SK-N-SH treated with all-trans-retinoic acid at 6 μM for 48 hours (cell line): ENCODE data around the gene FLYWCH2.
"Not testable (repeated sequence)": the region's sequence is repeated elsewhere in the genome, so short reads cannot be mapped to it uniquely, and the experiment has no call there.

Experiments used
- ARNTL ChIP-seq: fragments of 450-650 bp; formaldehyde crosslinking; IDR thresholded peaks from 2 replicates; pipeline ENCODE4 v1.5.0; 2020; ENCODE audit warnings: low read depth, mild to moderate bottlenecking, moderate library complexity, borderline replicate concordance
- CSDC2 ChIP-seq: fragments of 250-450 bp; sonication (Bioruptor Pico); IDR thresholded peaks from 2 replicates; pipeline ENCODE4 v1.5.0; 2020; ENCODE audit warnings: mild to moderate bottlenecking, moderate library complexity
- OSR1 ChIP-seq: fragments of 250-450 bp; sonication (Bioruptor Pico); IDR thresholded peaks from 2 replicates; pipeline ENCODE4 v1.8.0; 2022; ENCODE audit warnings: moderate library complexity, mild to moderate bottlenecking, inconsistent platforms
- RARB ChIP-seq: fragments of 250-450 bp; sonication (Bioruptor Pico); IDR thresholded peaks from 2 replicates; pipeline ENCODE4 v1.8.0; 2021; ENCODE audit warnings: mild to moderate bottlenecking, moderate library complexity
- TCF4 ChIP-seq: fragments of 250-450 bp; sonication (Bioruptor Pico); IDR thresholded peaks from 2 replicates; pipeline ENCODE4 v1.8.0; 2021; ENCODE audit warnings: mild to moderate bottlenecking, moderate library complexity, borderline replicate concordance
- ZFP30 ChIP-seq: fragments of 450-650 bp; formaldehyde crosslinking; IDR thresholded peaks from 2 replicates; pipeline ENCODE4 v1.5.0; 2022; ENCODE audit warnings: mild to moderate bottlenecking, moderate library complexity
- ZNF565 ChIP-seq: fragments of 450-650 bp; formaldehyde crosslinking; conservative IDR thresholded peaks from 2 replicates; pipeline ENCODE4 v1.5.0; 2020; ENCODE audit warnings: low read depth, mild to moderate bottlenecking, moderate library complexity
- TF ChIP-seq, protein P1 (sequence below): fragments of 250-450 bp; sonication (Bioruptor Pico); IDR thresholded peaks from 2 replicates; pipeline ENCODE4 v1.8.0; 2021; ENCODE audit warnings: low read depth, mild to moderate bottlenecking, moderate library complexity, borderline replicate concordance
- TF ChIP-seq, protein P2 (sequence below): fragments of 250-450 bp; sonication (Bioruptor Pico); IDR thresholded peaks from 2 replicates; pipeline ENCODE4 v1.5.0; 2020; ENCODE audit warnings: mild to moderate bottlenecking, moderate library complexity

DNA sequence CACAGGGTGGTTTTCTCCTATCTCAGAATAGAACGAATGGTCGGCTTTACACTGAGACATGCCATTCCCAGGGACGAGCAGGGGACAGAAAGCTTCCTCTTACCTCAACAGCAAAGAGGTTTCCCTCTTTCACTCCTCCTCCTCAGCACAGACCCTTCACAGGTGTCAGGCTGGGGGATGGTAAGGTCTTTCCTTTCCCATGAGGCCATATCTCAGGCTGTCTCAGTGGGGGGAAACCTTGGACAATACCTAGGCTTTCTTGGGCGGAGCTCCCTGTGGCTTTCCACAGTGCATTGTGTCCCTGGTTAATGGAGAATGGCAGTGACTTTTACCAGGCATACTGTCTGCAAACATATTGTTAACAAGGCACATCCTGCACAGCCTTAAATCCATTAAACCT lies 45.1 kb downstream of the FLYWCH2 start:
- not testable (repeated sequence) for TF ChIP-seq RARB; TCF4; OSR1 (CRISPR knock-in tag); CSDC2; ARNTL; ZNF565 (CRISPR knock-in tag); ZFP30 (CRISPR knock-in tag)
- TF ChIP-seq, protein P1, sequence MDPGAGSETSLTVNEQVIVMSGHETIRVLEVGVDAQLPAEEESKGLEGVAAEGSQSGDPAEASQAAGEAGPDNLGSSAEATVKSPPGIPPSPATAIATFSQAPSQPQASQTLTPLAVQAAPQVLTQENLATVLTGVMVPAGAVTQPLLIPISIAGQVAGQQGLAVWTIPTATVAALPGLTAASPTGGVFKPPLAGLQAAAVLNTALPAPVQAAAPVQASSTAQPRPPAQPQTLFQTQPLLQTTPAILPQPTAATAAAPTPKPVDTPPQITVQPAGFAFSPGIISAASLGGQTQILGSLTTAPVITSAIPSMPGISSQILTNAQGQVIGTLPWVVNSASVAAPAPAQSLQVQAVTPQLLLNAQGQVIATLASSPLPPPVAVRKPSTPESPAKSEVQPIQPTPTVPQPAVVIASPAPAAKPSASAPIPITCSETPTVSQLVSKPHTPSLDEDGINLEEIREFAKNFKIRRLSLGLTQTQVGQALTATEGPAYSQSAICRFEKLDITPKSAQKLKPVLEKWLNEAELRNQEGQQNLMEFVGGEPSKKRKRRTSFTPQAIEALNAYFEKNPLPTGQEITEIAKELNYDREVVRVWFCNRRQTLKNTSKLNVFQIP (CRISPR knock-in tag) = not testable (repeated sequence)
- TF ChIP-seq, protein P2, sequence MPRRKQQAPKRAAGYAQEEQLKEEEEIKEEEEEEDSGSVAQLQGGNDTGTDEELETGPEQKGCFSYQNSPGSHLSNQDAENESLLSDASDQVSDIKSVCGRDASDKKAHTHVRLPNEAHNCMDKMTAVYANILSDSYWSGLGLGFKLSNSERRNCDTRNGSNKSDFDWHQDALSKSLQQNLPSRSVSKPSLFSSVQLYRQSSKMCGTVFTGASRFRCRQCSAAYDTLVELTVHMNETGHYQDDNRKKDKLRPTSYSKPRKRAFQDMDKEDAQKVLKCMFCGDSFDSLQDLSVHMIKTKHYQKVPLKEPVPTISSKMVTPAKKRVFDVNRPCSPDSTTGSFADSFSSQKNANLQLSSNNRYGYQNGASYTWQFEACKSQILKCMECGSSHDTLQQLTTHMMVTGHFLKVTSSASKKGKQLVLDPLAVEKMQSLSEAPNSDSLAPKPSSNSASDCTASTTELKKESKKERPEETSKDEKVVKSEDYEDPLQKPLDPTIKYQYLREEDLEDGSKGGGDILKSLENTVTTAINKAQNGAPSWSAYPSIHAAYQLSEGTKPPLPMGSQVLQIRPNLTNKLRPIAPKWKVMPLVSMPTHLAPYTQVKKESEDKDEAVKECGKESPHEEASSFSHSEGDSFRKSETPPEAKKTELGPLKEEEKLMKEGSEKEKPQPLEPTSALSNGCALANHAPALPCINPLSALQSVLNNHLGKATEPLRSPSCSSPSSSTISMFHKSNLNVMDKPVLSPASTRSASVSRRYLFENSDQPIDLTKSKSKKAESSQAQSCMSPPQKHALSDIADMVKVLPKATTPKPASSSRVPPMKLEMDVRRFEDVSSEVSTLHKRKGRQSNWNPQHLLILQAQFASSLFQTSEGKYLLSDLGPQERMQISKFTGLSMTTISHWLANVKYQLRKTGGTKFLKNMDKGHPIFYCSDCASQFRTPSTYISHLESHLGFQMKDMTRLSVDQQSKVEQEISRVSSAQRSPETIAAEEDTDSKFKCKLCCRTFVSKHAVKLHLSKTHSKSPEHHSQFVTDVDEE = not testable (repeated sequence)
